Ovary (tissue), 9 donors: ENCODE measurements around the gene TRAPPC14. TPM values are rescaled to one million over a fixed set of nuclear protein-coding genes. Genes with fewer than 3 reads are reported as not detected.
"Not testable (repeated sequence)": the region's sequence is repeated elsewhere in the genome, so short reads cannot be mapped to it uniquely, and the experiment has no call there.

Experiments
- DNase-seq, 5 donors: peaks; one replicate each; pipeline ENCODE4 v3.0.0-alpha.2; 2019 to 2020
- H3K27ac ChIP-seq, 2 donors: fragments of 200-600 bp; one replicate each; pipeline versions ENCODE4 v1.5.1 to v1.8.0; 2019 to 2022
- H3K27me3 ChIP-seq: fragments of 200-600 bp; one replicate; pipeline ENCODE4 v1.8.0; 2022
- H3K36me3 ChIP-seq: fragments of 200-600 bp; sonication (generic); one replicate; pipeline ENCODE4 v1.5.1; 2019
- H3K4me1 ChIP-seq: one replicate; pipeline ENCODE4 v1.8.1; 2013; ENCODE audit warnings: mild to moderate bottlenecking, moderate library complexity; ENCODE audit not compliant: insufficient read depth
- H3K4me3 ChIP-seq: fragments of 200-600 bp; sonication (generic); one replicate; pipeline ENCODE4 v1.5.1; 2017
- H3K9me3 ChIP-seq, 2 donors: fragments of 200-600 bp in 1 of 2; sonication (generic) in 1 of 2; one replicate each; pipeline versions ENCODE4 v1.5.1 to v1.8.1; 2013 to 2019; ENCODE audit warnings: mild to moderate bottlenecking in 1 of 2, moderate library complexity in 1 of 2
- EP300 ChIP-seq: sonication (generic); formaldehyde crosslinking; IDR thresholded peaks from one replicate; pipeline ENCODE4 v1.6.1; 2017; ENCODE audit warnings: antibody characterized with exemption
- POLR2A ChIP-seq: fragments of 450-650 bp; IDR thresholded peaks from one replicate; pipeline ENCODE4 v1.6.1; 2017; ENCODE audit warnings: antibody characterized with exemption, mild to moderate bottlenecking, moderate library complexity
- WGBS, 3 donors: extraction: QIAGEN DNeasy Blood & Tissue Kit in 1 of 3; methylation state at CpG; one replicate each; pipeline versions ENCODE4 v1.1.5 to v1.1.7; 2013 to 2017; 5-methylcytosine and 5-hydroxymethylcytosine counted together
- intact Hi-C, 4 donors: fragments of 100-400 bp; cut with DNase I; formaldehyde crosslinking; loops; one replicate each; pipeline versions ENCODE4 v1.11.0 to v1.15.1; 2022 to 2023
- polyA plus RNA-seq, 2 donors: library from polyadenylated mRNA; stranded (reverse); fragments of 200-250 nt in 1 of 2; fragments of 350-450 nt in 1 of 2; fragmentation: Illumina TruSeq in 1 of 2; extraction: RNeasy Lipid Tissue Mini Kit (QIAGEN cat#74804) in 1 of 2; gene quantifications; one replicate each; pipeline ENCODE4 v1.2.3, GENCODE V29; 2013 to 2014
- total RNA-seq, 7 donors: library from RNA; depleted of rRNA in 2 of 7; stranded (reverse); fragments of >200 nt in 2 of 7; fragmentation: NEBNext Ultra II Directional in 3 of 7; extraction: Animal tissue kit (Norgen Biotek cat#: 25700) in 3 of 7; gene quantifications; one replicate each; pipeline versions ENCODE4 v1.1.0 to v1.2.4, GENCODE V29; 2016 to 2023
- TF ChIP-seq, protein P1 (sequence below), 3 donors: fragments of 450-650 bp in 2 of 3; fragments of 200-600 bp in 1 of 3; IDR thresholded peaks; one replicate each; pipeline versions ENCODE4 v1.5.1 to v1.8.0; 2016 to 2022; ENCODE audit warnings: antibody characterized with exemption in 3 of 3, mild to moderate bottlenecking in 1 of 3
- donor health status: DM: no; HTN: no; CAD: no; lungs with moderate emphysema.
- donor health status: DM: no; HTN: no; CAD: no.
- donor health status: Bipolar disorder and iron deficiency.
- donor health status: DM: yes; HTN: yes; CAD: no.
- donor health status: DM: no; HTN: no; CAD: no.
- donor health status: DM: yes; HTN: yes; CAD: no.

TRAPPC14 gene
- total and polyA plus RNA-seq, 9 donors = 2.8 to 27.2 (median 14.3) TPM

- Histone ChIP-seq H3K27ac (no peak overlapping the region), H3K9me3 (no peaks in the 10 kb centered on the region), H3K4me3 (no peak overlapping the region), H3K36me3 (no peaks in the 10 kb centered on the region), H3K4me1 (no peaks in the 10 kb centered on the region), H3K27me3 (no peaks in the 10 kb centered on the region)
- 75 to 83% (median 77%) methylated on average over 2 of the region's 2 CpGs for WGBS, 3 donors
- no peak for DNase-seq
- TF ChIP-seq EP300 (no peak), POLR2A (no peak)
- TF ChIP-seq, protein P1, sequence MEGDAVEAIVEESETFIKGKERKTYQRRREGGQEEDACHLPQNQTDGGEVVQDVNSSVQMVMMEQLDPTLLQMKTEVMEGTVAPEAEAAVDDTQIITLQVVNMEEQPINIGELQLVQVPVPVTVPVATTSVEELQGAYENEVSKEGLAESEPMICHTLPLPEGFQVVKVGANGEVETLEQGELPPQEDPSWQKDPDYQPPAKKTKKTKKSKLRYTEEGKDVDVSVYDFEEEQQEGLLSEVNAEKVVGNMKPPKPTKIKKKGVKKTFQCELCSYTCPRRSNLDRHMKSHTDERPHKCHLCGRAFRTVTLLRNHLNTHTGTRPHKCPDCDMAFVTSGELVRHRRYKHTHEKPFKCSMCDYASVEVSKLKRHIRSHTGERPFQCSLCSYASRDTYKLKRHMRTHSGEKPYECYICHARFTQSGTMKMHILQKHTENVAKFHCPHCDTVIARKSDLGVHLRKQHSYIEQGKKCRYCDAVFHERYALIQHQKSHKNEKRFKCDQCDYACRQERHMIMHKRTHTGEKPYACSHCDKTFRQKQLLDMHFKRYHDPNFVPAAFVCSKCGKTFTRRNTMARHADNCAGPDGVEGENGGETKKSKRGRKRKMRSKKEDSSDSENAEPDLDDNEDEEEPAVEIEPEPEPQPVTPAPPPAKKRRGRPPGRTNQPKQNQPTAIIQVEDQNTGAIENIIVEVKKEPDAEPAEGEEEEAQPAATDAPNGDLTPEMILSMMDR (IDR thresholded peaks at IDR 0.05) = no peak
- intact Hi-C loops = no loop called here
Measured at GRCh38 chr7:100195222-100195621, 36.7 kb upstream of the TRAPPC14 start.

GRCh38 chr7:100192969-100193368, 34.4 kb upstream of the TRAPPC14 start:
- TF ChIP-seq, protein P1 (IDR thresholded peaks at IDR 0.05) = no peak
- TF ChIP-seq EP300 = no peak
- TF ChIP-seq POLR2A = no peak

DNA sequence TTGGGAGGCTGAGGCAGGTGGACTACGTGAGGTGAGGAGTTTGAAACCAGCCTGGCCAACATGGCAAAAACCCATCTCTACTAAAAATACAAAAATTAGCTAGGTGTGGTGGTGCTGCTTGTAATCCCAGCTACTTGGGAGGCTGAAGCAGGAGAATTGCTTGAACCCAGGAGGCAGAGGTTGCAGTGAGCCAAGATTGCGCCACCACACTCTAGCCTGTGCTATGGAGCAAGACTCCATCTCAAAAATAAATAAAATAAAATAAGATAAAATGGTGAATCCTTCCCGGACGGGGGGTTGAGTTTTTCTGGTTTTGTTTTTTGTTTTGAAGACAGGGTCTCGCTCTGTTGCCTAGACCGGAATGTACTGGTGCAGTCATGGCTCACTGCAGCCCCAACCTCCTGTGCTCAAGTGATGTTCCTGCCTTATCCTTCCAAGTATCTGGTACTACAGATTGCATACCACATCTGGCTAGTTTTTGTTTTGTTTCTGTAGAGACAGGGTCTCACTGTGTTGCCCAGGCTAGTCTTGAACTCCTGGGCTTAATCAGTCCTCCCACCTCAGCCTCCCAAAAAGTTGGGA, 33.8 kb upstream of the TRAPPC14 start:
- H3K4me3 ChIP-seq, H3K27me3 ChIP-seq, intact Hi-C loops, H3K9me3 ChIP-seq, H3K27ac ChIP-seq, DNase-seq, H3K36me3 ChIP-seq, H3K4me1 ChIP-seq: not testable (repeated sequence)
- WGBS, 3 donors = 66 to 77% (median 66%) methylated on average over 6 of the region's 6 CpGs

More at GRCh38 chr7:100192969-100193368, 34.4 kb upstream of the TRAPPC14 start:
- Histone ChIP-seq H3K4me1 (no peaks in the 10 kb centered on the region), H3K27ac (no peak overlapping the region), H3K4me3 (no peak overlapping the region), H3K9me3 (no peaks in the 10 kb centered on the region), H3K27me3 (no peaks in the 10 kb centered on the region), H3K36me3 (no peaks in the 10 kb centered on the region)
- WGBS, 3 donors = 77 to 94% (median 79%) methylated on average over 3 of the region's 3 CpGs
- no peak for DNase-seq
- intact Hi-C loops = no loop called here

GRCh38 chr7:100191775-100192174, 33.3 kb upstream of the TRAPPC14 start:
- Histone ChIP-seq H3K4me1 (no peaks in the 10 kb centered on the region), H3K27ac (no peak overlapping the region), H3K9me3 (no peaks in the 10 kb centered on the region), H3K36me3 (no peaks in the 10 kb centered on the region), H3K4me3 (no peak overlapping the region), H3K27me3 (no peaks in the 10 kb centered on the region)
- no peak for DNase-seq
- TF ChIP-seq POLR2A (no peak), EP300 (no peak)
- TF ChIP-seq, protein P1 (IDR thresholded peaks at IDR 0.05) = no peak
- intact Hi-C loops = no loop called here
- 7 to 23% (median 9%) methylated on average over 2 of the region's 2 CpGs for WGBS, 3 donors

DNA sequence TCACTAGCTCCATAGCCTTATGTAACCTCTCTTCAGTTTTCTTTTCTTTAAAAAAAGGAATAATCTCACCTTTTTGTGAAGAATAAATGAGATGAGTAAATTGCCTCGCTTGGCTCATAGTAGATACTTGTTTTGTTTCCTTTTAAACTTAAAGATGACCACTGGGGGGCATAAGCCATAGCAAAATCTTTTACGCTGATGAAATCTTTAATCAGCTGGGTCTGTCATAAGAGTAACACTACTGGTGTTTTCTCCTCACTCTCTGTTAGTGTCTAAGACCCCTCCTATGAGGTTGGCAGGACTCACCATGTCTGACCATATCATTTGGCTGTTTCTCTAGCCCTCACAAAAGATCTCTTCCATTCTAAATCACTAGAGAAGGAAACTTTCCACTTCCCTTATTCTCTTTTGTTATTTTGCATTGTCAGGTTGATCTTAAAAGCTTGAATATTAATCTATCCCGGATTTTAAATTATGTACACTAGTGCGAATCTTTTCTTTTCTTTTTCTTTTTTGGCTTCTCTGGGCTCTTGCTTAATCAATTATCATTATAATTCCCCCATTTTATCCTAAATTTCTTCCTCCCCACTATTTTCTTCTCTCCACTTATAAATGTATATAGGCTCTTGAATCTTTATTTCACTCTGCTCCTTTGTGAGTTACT, 31.7 kb upstream of the TRAPPC14 start:
- intact Hi-C loops = no loop called here
- no peaks in the 10 kb centered on the region for H3K4me1 ChIP-seq
- WGBS, 3 donors = 58 to 74% (median 70%) methylated on average over 4 of the region's 4 CpGs
- H3K27ac ChIP-seq = no peak overlapping the region
- no peaks in the 10 kb centered on the region for H3K36me3 ChIP-seq
- DNase-seq = no peak
- no peaks in the 10 kb centered on the region for H3K9me3 ChIP-seq
- H3K4me3 ChIP-seq = no peak overlapping the region
- no peaks in the 10 kb centered on the region for H3K27me3 ChIP-seq
- no peak for TF ChIP-seq POLR2A
- TF ChIP-seq, protein P1 (IDR thresholded peaks at IDR 0.05) = no peak
